Measurements from ENCODE around the gene CAMKMT. TPM values are rescaled to one million over a fixed set of nuclear protein-coding genes. Genes with fewer than 3 reads are reported as not detected.

CAMKMT gene
- total RNA-seq, 6 donors from 2014 or later: 7.7 to 17.8 (median 12.2) TPM

DNA sequence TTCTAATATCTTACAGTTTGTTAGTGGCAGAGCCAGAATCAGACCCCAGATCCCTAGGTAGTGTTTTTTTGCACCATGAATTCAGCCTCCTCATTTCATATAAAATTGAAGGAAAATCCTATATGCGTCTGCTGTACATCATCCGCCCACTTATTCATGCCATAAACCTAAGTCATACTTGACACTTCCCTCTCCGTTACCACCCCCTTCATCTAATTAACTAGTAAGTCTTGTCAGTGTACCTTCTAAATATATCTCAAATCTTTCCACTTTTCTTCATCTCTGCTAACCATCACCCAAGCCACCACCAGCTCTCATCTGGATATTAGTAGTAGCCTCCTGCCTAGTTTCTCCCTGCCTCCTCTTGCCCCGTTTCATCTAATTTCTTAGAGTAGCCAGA, 331.1 kb downstream of the CAMKMT start:
- no peaks in the 10 kb centered on the region for H3K27me3 ChIP-seq
- H3K36me3 ChIP-seq: no peaks in the 10 kb centered on the region
- DNase-seq (no peak), ATAC-seq (ENCODE audit: low FRiP score in 2 of 2) (no peak)
- H3K27ac ChIP-seq: no peak overlapping the region
- no peaks in the 10 kb centered on the region for H3K4me1 ChIP-seq
- H3K4me3 ChIP-seq: no peak overlapping the region
- TF ChIP-seq EP300 (IDR thresholded peaks at IDR 0.05) (no peak), POLR2AphosphoS5 (IDR thresholded peaks at IDR 0.05) (no peak), CTCF (IDR thresholded peaks at IDR 0.05) (no peak), POLR2A (IDR thresholded peaks at IDR 0.05) (no peak)
- no peaks in the 10 kb centered on the region for H3K9me3 ChIP-seq
- 95% methylated on average over 4 of the region's 4 CpGs for WGBS, 2 donors

DNA sequence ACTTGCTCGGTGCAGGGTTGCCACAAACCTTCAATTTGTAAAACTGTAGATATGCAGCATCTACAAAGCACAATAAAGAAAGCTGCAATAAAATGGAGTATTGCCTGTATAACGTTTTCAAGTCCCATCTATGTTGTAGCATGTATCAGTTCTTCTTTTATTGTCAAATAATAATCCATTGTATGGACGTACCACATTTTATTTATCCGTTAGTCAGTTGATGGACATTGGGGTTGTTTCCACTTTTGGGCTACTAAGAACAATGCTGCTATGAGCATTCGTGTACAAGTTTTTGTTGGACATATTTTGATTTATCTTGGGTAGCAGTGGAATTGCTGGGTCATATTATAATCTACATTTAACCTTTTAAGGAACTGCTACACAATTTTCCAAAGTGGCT, 339.1 kb downstream of the CAMKMT start:
- Histone ChIP-seq H3K36me3 (no peaks in the 10 kb centered on the region), H3K27ac (no peak overlapping the region), H3K9me3 (no peaks in the 10 kb centered on the region), H3K4me1 (no peaks in the 10 kb centered on the region), H3K27me3 (no peaks in the 10 kb centered on the region), H3K4me3 (no peak overlapping the region)
- WGBS, 2 donors: 92 to 95% methylated on average over 5 of the region's 5 CpGs
- TF ChIP-seq POLR2AphosphoS5 (IDR thresholded peaks at IDR 0.05) (no peak), CTCF (IDR thresholded peaks at IDR 0.05) (no peak), POLR2A (IDR thresholded peaks at IDR 0.05) (no peak), EP300 (IDR thresholded peaks at IDR 0.05) (no peak)
- ATAC-seq (ENCODE audit: low FRiP score in 2 of 2) (no peak), DNase-seq (no peak)

- DNase-seq (no peak), ATAC-seq (ENCODE audit: low FRiP score in 2 of 2) (no peak)
- Histone ChIP-seq H3K27me3 (no peaks in the 10 kb centered on the region), H3K27ac (no peak overlapping the region), H3K4me1 (peaks cover 0 to 5% (median 1%) of the 10 kb centered on the region in 4 donors), H3K36me3 (no peaks in the 10 kb centered on the region), H3K9me3 (no peaks in the 10 kb centered on the region), H3K4me3 (no peak overlapping the region)
- TF ChIP-seq EP300 (IDR thresholded peaks at IDR 0.05): no peak
- TF ChIP-seq CTCF (IDR thresholded peaks at IDR 0.05): no peak
- no peak for TF ChIP-seq POLR2AphosphoS5 (IDR thresholded peaks at IDR 0.05)
- TF ChIP-seq POLR2A (IDR thresholded peaks at IDR 0.05): no peak
- WGBS, 2 donors: 92% methylated on average over 5 of the region's 5 CpGs
These were observed 343.6 kb downstream of the CAMKMT start for GRCh38 chr2:44705356-44705755.

DNA sequence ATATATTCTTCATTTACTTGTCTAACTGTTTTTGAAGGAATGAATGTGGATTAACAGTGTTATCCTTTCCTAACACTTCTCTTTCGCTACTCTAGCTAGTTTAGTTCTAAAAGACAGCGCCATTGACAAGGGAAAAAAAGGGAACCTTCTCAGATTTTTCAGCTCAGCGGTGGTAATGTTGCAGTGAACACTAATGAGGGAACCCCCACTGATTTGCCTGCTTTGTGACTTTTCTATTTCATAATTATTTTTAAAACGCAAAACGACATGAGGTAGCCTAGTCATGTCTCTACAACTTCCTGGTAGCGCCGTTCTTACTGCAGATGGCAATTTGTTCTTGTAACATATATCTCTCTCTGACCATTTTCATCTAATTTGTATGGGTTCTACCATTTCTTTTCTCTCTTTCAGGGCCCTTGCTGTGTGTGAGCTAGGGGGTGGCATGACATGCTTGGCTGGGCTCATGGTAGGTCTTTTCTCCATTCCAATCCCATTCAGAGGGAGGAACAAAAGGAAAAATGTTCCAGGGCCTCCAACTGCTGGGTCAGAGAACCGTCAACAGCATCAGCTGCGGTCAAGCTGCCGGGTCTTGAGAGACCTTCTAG, 344.2 kb downstream of the CAMKMT start:
- TF ChIP-seq CTCF (IDR thresholded peaks at IDR 0.05) (no peak), POLR2A (IDR thresholded peaks at IDR 0.05) (no peak), EP300 (IDR thresholded peaks at IDR 0.05) (no peak), POLR2AphosphoS5 (IDR thresholded peaks at IDR 0.05) (no peak)
- ATAC-seq (ENCODE audit: low FRiP score in 2 of 2): no peak
- Histone ChIP-seq H3K27me3 (no peaks in the 10 kb centered on the region), H3K9me3 (no peaks in the 10 kb centered on the region), H3K4me1 (peaks cover 0 to 5% (median 1%) of the 10 kb centered on the region in 4 donors), H3K4me3 (no peak overlapping the region), H3K27ac (no peak overlapping the region), H3K36me3 (no peaks in the 10 kb centered on the region)
- 92 to 93% methylated on average over 10 of the region's 10 CpGs for WGBS, 2 donors
- no peak for DNase-seq
